GM12878 (cell line): ENCODE results near the gene ARHGDIG.

Experiments
- ATF2 ChIP-seq: IDR thresholded peaks from 2 replicates; pipeline ENCODE4 v1.6.1; 2012; ENCODE audit warnings: low read length, inconsistent platforms
- ESRRA ChIP-seq: IDR thresholded peaks from 2 replicates; pipeline ENCODE4 v1.6.1; 2012; ENCODE audit warnings: mild to moderate bottlenecking, low read length, improper control_type of control experiment
- EZH2 ChIP-seq: IDR thresholded peaks from 2 replicates; pipeline ENCODE4 v1.6.1; 2012; ENCODE audit warnings: low read depth, mild to moderate bottlenecking, control low read depth, inconsistent platforms, low read length, borderline replicate concordance; ENCODE audit not compliant: control insufficient read depth
- FOS ChIP-seq: IDR thresholded peaks from 3 replicates; pipeline ENCODE4 v1.6.1; 2011; ENCODE audit warnings: borderline replicate concordance; ENCODE audit not compliant: insufficient read length; ENCODE audit errors: extremely low read depth
- GABPA ChIP-seq: IDR thresholded peaks from 2 replicates; pipeline ENCODE4 v1.6.1; 2014; ENCODE audit warnings: antibody characterized with exemption, low read depth, mild to moderate bottlenecking, inconsistent platforms
- JUND ChIP-seq: IDR thresholded peaks from 2 replicates; pipeline ENCODE4 v1.6.1; 2012; ENCODE audit warnings: low read depth, mild to moderate bottlenecking, low read length, improper control_type of control experiment, moderate library complexity
- MYC ChIP-seq: IDR thresholded peaks from 2 replicates; pipeline ENCODE4 v1.6.1; 2011; ENCODE audit warnings: mild to moderate bottlenecking, low read length, moderate library complexity, inconsistent platforms; ENCODE audit not compliant: insufficient read depth, insufficient replicate concordance, insufficient read length, severe bottlenecking
- PAX5 ChIP-seq: IDR thresholded peaks from 2 replicates; pipeline ENCODE4 v1.6.1; 2011; ENCODE audit warnings: low read depth, low read length, borderline replicate concordance
- RAD21 ChIP-seq: IDR thresholded peaks from 2 replicates; pipeline ENCODE4 v1.6.1; 2011; ENCODE audit warnings: mild to moderate bottlenecking, low read depth, low read length, moderate library complexity; ENCODE audit not compliant: insufficient read depth
- RFX5 ChIP-seq: IDR thresholded peaks from 2 replicates; pipeline ENCODE4 v1.6.1; 2011; ENCODE audit warnings: low read depth, low read length, improper control_type of control experiment
- SPI1 ChIP-seq: IDR thresholded peaks from 2 replicates; pipeline ENCODE4 v1.6.1; 2011; ENCODE audit warnings: low read depth, mild to moderate bottlenecking, low read length, moderate library complexity, borderline replicate concordance; ENCODE audit not compliant: insufficient read depth
- WRNIP1 ChIP-seq: IDR thresholded peaks from 2 replicates; pipeline ENCODE4 v1.6.1; 2011; ENCODE audit warnings: low read depth, low read length, improper control_type of control experiment, borderline replicate concordance
- TF ChIP-seq, protein P1 (sequence below), 3 experiments: IDR thresholded peaks in 2 of 3; conservative IDR thresholded peaks in 1 of 3; 2 replicates each; pipeline ENCODE4 v1.5.1; 2011; ENCODE audit warnings: low read depth in 3 of 3, low read length in 3 of 3, mild to moderate bottlenecking in 3 of 3, control low read depth in 2 of 3, moderate library complexity in 2 of 3, inconsistent platforms in 1 of 3, mixed read lengths in 1 of 3; ENCODE audit not compliant: control insufficient read depth in 2 of 3, insufficient read depth in 1 of 3; ENCODE audit errors: extremely low read depth in 1 of 3

GRCh38 chr16:275041-275641 is 5.2 kb upstream of the ARHGDIG start:
- TF ChIP-seq, protein P1, sequence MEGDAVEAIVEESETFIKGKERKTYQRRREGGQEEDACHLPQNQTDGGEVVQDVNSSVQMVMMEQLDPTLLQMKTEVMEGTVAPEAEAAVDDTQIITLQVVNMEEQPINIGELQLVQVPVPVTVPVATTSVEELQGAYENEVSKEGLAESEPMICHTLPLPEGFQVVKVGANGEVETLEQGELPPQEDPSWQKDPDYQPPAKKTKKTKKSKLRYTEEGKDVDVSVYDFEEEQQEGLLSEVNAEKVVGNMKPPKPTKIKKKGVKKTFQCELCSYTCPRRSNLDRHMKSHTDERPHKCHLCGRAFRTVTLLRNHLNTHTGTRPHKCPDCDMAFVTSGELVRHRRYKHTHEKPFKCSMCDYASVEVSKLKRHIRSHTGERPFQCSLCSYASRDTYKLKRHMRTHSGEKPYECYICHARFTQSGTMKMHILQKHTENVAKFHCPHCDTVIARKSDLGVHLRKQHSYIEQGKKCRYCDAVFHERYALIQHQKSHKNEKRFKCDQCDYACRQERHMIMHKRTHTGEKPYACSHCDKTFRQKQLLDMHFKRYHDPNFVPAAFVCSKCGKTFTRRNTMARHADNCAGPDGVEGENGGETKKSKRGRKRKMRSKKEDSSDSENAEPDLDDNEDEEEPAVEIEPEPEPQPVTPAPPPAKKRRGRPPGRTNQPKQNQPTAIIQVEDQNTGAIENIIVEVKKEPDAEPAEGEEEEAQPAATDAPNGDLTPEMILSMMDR (IDR thresholded peaks at IDR 0.05 in 2 of 3, conservative IDR thresholded peaks at IDR 0.05 in 1 of 3; ENCODE audit: control insufficient read depth in 2 of 3, extremely low read depth in 1 of 3, insufficient read depth in 1 of 3, low read depth in 3 of 3, low read length in 3 of 3): no peak
- TF ChIP-seq FOS: no peak
- TF ChIP-seq GABPA: no peak
- no peak for TF ChIP-seq PAX5
- no peak for TF ChIP-seq SPI1
- no peak for TF ChIP-seq MYC
- no peak for TF ChIP-seq RAD21
- no peak for TF ChIP-seq JUND
- TF ChIP-seq WRNIP1: no peak
- no peak for TF ChIP-seq EZH2
- TF ChIP-seq ESRRA: no peak
- TF ChIP-seq RFX5: no peak
- no peak for TF ChIP-seq ATF2
